ENCODE data around the gene IGFN1.
"Not testable (repeated sequence)": the region's sequence is repeated elsewhere in the genome, so short reads cannot be mapped to it uniquely, and the experiment has no call there.

Gene IGFN1

DNA sequence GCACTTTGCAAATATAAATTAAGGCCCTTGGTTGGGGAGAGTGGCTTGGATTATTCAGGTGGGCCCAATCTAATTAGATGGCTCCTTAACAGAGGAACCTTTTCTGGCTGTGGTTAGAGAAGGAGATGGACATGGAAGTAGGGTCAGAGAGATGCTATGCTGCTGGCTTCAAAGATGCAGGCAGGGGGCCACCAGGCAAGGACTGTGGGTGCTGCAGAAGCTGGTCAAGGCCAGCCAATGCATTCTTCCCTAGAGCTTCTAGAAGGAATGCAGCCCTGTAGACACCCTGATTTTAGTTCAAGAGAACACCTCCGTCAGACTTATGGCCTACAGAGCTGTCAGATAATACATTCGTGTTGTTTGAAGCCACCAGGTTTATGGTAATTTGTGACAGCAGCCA, 32.7 kb upstream of the IGFN1 start:
- DNase-seq (ENCODE audit: low read depth): no peak
- no peak overlapping the region for H3K4me3 ChIP-seq (ENCODE audit: low read depth, low read length)

DNA sequence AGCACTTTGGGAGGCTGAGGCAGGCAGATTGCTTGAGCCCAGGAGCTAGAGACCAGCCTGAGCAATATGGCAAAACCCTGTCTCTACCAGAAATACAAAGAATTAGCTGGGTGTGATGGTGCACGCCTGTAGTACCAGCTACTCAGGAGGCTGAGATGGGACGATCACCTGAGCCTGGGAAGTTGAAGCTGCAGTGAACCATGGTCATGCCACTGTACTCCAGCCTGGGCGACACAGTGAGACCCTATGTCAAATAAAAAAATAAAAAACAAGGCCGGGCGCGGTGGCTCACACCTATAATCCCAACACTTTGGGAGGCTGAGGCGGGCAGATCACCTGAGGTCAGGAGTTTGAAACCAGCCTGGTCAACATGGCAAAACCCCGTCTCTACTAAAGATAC, 27.6 kb upstream of the IGFN1 start:
- not testable (repeated sequence) for H3K4me3 ChIP-seq (ENCODE audit: low read depth, low read length); DNase-seq (ENCODE audit: low read depth)

DNA sequence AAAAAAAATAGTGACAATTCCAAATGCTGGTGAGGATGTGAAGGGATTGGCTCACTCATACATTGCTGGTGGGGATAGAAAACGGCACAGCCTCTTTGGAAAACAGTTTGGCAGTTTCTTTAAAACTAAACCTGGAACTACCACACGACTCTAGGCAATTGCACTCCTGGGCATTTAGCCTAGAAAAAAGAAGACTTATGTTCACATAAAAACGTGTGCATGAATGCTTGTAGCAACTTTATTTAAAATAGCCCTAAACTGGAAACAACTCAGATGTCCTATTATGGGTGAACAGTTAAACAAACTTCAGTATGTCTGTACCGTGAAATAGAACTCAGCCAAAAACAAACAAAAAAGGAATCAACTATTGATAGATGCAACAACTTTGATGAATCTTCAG, 26.9 kb upstream of the IGFN1 start:
- H3K4me3 ChIP-seq (ENCODE audit: low read depth, low read length): no peak overlapping the region
- no peak for DNase-seq (ENCODE audit: low read depth)

DNA sequence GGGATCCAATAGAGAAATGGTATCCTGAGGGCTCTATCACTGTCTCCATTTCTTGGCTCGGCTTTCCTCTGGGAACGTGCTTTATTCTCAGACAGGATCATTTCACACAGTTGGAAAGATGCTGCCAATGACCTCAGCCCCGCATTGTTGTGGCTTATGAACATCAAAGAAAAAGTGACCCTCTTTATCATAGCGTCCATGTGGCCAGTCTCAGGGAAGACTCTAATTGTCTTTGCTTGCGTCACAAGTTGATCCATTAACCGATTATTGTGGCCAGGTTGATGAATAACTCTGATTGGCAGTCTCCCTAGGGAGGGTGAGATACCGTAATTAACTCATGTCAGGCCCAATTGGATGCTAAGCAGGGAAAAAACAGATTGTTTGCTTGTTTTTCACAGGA, 26.0 kb upstream of the IGFN1 start:
- no peak overlapping the region for H3K4me3 ChIP-seq (ENCODE audit: low read depth, low read length)
- DNase-seq (ENCODE audit: low read depth): no peak

DNA sequence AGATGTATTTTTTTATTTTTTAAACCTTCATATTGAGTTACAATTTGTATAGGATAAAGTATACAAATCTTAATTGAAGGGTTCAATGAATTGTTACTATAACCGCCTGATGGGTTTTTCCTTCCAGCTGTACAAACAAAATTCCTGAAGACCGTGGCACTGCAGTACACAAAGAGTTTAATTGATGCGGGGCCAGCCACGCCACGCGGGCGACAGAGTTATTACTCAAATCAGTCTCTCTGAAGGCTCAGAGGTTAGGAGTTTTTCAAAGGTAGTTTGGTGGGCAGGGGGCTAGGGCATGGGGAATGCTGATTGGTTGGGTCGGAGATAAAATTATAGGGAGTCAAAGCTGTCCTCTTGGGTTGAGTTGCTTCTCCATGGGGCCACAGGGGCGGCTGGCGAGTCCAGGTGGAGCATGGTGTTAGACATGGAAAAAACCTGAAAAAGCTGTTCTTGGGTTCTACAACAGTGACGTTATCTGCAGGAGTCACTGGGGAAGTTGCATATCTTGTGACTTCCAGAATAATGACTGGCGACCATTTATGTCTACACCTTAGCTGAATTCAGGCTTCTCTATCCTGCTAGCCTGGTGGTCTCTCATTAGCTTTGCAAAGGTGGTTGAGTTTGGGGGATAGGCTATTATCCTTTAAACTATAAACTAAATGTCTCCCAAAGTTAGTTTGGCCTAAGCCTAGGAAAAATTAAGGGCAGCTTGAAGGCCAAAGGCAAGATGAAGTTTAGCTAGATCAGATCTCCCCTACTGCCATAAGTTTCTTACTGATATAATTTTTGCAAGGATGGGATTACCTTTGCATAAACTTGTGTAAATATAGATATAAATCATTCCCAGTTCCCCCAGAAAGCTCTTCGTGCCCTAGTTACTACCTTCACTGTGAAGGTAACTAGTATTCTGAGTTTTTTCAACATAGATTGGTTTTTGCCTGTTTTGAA, 23.3 kb upstream of the IGFN1 start:
- DNase-seq (ENCODE audit: low read depth): no peak
- no peak overlapping the region for H3K4me3 ChIP-seq (ENCODE audit: low read depth, low read length)

DNA sequence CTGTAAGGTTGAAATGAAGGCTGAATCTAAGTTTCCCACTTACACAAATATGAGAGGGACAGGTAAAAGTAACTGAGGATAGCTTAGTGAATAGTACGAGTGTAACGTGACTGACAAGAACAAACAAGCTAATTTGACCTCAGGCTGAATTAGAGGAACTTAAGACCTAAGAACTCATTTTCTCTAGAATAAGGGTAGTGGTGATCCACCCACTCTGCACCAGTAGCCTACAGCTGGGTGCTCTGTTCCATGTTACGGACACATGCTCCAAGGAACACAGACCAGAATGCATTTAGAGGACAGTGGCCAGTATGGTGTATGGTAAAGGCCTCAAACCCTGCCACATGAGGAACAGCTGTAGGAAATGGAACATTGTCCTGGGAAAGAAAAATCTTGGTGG, 21.4 kb upstream of the IGFN1 start:
- no peak for DNase-seq (ENCODE audit: low read depth)
- no peak overlapping the region for H3K4me3 ChIP-seq (ENCODE audit: low read depth, low read length)

DNA sequence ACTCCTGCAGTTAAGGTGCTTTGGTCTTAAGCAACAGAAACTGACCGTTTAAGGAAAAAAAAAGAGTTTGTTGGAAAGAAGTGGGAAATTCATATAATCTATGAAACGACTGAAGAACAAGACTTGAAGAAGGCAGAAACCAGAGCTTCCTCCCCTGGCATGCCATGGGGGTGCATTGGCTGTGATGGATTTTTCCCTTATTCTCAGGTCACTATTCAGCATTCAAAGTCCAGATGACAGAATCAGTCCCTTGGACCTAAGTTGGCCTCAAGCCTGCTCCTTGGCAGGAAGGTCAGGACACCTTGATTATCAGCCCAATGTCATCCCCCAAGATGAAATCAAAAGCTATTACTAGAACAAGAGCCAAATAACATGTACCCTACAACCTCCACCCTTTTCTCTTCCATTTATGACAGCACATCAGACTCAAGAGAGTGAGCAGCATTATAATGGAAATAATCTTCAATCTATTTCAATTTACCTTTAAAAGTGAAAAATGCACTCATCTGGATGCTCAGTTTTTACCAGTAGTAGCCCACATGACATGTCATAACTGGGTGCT, 20.6 kb upstream of the IGFN1 start:
- no peak for DNase-seq (ENCODE audit: low read depth)
- peak overlapping the region; percentile 55 for H3K4me3 ChIP-seq (ENCODE audit: low read depth, low read length)

DNA sequence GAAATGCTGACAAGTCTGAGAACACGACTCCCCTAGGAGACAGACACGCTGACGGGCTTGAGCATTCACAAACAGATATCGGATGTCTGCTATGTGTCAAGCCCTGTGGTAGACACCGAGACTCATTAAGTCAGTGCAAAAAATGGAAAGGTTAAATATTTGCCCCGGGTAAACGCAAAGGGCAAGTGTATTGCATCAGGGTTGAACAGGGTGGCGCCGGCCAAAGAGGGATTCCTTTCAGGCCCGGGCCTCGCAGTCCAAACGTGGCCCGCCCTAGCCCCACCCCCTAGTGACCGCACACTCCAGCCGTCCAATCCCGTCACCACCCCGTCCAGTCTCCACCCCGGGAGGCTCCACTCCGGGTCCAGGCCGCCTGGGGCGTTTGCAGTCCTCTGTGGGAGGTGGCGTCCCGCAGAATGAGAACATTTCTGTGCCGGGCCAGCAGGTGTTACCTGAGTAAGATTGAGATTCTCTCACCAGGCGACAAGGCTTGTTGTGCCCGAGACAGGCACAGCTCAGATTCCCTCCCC, 20.0 kb upstream of the IGFN1 start:
- peak overlapping the region; percentile 55 for H3K4me3 ChIP-seq (ENCODE audit: low read depth, low read length)
- DNase-seq (ENCODE audit: low read depth): peak; percentile 78

DNA sequence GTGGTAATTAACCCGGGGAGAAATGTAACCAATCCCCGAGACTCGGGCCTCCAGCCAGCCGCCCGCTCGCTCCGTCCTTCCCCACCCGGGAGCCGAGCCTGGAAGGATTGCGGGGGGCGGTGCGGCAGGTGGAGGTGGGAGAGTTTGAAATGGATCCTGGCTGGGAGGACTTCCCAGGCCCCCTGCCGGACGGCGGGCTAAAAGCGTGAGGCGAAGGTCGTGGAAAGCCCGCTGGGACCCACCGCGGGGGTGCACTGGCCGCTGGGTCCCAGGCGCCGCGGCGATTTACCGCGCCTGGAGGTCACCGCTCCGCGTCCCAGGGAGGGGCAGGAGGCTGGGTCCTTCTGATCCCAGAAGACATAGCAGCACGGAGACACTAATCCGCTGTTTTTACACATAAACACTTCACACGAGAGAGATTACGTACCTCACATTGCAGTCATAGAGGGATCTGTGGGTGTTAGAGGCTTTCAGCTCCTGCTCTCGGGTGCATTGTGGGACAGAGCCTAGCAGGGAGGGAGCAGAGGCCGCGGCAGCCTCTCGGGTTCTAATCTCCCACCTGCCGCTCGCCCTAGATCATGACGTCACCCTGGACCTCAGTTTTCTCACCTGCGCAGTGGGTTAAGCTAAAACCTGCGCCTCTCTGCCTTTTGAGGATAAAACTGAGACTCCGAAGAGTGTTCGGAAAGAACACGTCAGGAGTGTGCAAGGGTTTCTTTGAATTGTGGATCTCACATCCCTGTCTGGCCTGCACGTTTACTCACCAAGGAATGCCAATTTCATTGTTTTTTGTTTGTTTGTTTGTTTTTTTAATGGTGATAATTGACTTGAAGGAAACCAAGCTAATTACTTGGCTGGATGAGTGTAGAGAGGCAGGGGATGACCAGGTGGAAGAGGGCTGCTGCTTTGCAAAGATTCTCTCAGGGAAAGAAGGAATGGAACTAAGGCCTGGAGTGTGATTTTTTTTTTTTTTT, 19.3 kb upstream of the IGFN1 start:
- no peak for DNase-seq (ENCODE audit: low read depth)
- peak overlapping the region; percentile 55 for H3K4me3 ChIP-seq (ENCODE audit: low read depth, low read length)

DNA sequence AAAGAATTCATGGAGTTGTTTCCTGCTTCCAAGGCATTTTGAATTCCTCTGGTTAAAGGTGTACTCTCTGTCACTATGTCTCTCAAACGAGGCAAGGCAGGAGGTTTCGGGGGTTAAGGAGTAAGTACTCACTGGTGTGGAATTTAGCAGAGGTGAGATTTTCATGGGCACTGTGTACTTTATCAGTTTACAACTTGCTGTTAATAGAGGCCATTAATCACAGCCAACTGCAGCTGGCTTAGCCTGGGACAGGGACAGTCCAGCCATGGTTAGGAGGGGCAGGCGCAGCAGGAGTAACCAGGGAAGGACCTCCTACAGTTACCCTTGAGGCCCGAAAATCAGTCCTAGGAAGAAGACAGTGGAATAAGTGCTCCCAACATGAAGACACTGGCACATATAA, 18.3 kb upstream of the IGFN1 start:
- no peak overlapping the region for H3K4me3 ChIP-seq (ENCODE audit: low read depth, low read length)
- no peak for DNase-seq (ENCODE audit: low read depth)

DNA sequence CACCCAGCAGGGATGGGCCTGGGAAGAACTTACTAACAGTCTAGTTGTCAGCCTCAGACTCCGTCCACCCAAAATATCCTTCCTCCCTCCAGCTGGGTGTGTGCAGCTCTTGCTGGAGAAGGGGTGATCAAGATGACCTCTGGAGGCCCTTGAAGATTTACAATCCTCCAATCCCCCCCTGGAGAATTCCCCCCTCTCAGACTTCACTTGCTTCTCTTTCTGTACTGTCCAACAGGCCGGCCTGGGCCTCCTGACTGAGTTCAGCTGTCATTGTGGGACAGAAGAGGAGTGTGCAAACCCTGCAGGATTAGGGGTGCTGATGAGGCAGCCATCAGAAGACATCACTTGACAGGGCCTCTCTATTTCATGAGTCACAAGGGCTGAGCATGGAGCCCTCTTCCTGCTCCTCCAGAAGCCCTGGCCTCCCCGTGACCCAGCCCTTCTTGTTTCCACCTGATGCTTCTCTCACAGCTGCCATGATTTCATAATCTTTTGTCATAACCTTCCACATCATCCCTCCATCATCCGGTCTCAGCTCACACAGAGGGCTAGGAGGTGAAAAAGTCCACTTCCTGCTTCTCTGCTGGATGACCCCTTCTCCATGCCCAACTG, 17.5 kb upstream of the IGFN1 start:
- no peak overlapping the region for H3K4me3 ChIP-seq (ENCODE audit: low read depth, low read length)
- DNase-seq (ENCODE audit: low read depth): no peak

DNA sequence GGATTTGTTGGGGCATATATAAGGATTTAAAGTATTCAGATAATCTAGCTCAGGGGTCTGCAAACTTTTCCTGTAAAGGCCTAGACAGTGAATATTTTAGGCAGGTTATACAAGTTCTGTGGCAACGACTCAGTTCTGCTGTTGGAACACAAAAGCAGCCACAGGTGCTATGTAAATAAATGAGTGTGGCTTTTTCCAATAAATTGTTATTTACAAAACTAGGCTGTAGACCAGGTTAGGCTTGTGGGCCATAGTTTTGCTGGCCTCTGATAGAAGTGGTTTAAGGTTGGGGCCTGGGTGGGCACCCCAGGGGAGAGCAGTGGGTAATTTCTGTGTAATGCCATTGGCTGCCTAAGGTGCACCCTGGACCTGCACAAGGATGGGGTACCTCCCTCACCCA, 16.9 kb upstream of the IGFN1 start:
- DNase-seq (ENCODE audit: low read depth): no peak
- no peak overlapping the region for H3K4me3 ChIP-seq (ENCODE audit: low read depth, low read length)

DNA sequence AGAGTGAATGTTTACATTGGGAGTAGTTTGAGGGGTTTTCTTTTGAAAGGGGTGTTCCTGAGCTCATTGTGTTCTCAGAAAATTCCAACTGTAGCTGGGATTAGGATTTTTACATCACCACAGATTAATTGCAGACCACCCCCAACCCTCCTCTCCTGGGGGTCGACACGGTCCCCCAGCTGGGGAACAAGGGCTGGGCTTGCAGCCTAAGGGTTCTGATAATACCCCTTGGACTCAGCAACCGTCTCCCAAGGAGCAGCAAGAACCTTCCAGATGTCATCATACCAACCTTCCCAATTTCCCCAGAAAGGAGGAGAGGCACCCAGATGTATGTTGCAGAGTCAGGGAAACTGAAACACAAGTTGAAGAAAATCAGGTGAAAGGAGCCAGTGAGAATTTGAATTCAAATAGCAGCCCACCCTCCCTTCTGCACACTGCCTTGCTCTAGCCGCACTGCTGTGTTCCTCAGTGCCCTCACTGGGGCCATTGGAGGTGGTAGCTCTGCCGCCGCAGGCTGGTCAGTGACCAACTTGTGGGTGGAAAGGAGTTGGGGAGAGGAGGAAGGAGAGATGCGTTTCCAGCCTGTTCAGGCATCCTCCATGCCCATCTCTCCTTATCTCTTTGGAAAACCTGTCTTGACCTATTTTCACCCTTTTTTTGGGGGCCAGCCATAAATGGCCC, 14.7 kb upstream of the IGFN1 start:
- DNase-seq (ENCODE audit: low read depth): no peak
- H3K4me3 ChIP-seq (ENCODE audit: low read depth, low read length): no peak overlapping the region

DNA sequence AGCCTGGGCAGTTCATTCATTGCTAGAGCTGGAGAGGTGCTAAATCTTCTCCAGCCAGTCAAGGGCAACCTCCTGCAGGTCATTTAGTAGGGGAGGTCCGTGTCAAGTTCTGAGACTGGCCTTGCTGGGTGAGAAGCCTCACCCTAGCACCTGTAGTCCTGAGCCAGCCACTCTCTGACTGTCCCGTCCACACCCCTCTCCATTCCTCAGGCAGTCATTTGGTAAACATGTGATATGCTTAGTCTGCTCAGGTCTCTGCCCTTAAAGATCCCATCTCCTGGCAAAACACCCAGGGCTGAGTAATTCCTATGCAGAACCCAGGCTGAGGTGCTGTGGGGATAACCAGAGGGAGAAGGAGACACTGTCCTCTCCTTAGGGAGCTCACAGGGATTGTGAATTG, 13.7 kb upstream of the IGFN1 start:
- DNase-seq (ENCODE audit: low read depth): no peak
- no peak overlapping the region for H3K4me3 ChIP-seq (ENCODE audit: low read depth, low read length)

DNA sequence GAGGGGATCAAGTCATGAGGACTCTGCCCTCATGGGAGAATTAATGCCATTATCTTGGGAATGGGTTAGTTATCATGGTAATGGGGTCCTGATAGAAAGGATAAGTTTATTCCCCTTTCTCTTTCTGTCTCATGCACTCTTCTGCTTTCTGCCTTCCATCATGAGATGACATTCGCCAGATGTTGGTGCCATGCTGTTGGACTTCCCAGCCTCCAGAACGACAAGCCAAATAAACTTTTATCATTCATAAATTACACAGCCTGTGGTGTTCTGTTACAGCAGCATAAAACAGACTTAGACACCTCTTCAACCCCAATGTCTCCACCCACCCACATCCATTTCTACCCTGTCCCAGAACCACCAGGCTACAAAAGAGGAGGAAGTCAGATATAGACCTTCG, 11.9 kb upstream of the IGFN1 start:
- no peak for DNase-seq (ENCODE audit: low read depth)
- no peak overlapping the region for H3K4me3 ChIP-seq (ENCODE audit: low read depth, low read length)

DNA sequence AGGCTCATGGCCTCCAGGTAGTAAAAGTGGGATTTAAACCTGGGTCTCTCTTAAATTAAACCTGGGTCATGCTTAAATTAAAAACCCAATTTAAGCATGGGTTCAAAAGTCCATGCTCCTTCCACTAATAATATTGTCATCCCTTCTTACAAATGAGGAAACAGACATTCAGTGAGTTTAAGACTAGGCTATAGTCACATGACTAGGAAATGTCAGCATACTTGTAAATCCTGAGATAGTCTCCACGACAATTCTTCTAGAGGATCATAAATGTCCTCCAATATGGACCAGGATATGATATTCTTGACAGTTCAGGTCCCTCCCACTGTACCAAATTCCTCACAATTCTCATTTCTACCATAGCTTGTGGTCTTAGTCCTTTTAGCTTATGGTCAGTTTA, 10.5 kb upstream of the IGFN1 start:
- no peak overlapping the region for H3K4me3 ChIP-seq (ENCODE audit: low read depth, low read length)
- DNase-seq (ENCODE audit: low read depth): no peak

DNA sequence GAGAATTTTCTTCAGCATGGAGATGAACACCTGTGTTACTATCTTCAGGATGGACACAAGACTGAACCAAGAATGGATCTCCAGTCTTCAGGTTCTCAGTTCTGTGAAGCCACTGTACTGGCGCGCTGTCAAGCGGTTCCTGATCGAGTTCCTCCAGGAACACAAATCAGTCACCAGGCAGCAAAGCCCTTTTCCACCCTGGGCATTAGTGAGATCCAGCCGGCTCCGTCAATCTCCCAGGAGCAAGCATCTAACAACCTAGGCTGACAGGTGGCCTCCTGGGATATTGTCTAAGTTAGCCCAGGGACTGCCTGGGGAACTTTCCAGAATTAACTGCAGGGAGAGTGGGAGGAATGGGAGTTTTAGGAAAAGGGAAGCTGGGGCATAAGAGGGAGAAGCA, 9.7 kb upstream of the IGFN1 start:
- DNase-seq (ENCODE audit: low read depth): no peak
- H3K4me3 ChIP-seq (ENCODE audit: low read depth, low read length): no peak overlapping the region

DNA sequence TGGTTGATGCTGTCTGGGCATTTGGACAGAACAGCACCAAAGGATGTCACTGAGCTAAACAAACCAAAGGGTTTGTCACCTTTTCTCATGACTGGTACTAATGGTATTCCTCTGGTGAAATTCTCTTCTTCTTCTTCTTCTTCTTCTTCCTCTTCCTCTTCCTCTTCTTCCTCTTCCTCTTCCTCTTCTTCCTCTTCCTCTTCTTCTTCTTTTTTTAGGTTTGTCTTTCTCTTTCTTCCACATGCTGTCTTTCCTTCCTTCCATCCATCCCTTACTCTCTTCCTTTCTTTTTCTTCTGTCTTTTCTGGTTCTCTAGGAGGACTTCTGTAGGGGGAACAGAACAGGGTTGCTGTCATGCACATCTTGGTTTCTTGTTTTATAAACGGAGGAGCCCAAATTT, 9.3 kb upstream of the IGFN1 start:
- no peak for DNase-seq (ENCODE audit: low read depth)
- no peak overlapping the region for H3K4me3 ChIP-seq (ENCODE audit: low read depth, low read length)

DNA sequence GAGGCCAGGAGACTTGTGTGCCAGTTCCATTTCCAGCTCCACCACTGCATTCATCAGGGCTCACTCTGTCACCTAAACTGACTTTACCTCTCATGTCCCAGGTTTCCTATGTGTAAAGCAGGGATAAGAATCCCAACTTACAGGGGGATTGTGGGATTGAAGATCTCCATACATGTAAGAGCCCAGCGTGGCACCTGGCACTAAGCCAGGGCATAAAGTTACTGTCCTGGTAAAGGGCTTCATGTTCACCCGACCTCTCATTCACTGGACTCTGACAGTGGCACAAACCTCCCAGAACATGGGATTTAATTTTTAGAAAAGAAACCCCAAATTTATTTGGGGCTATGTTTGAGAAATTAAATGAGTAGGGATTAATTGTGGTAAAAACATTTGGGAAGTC, 8.9 kb upstream of the IGFN1 start:
- DNase-seq (ENCODE audit: low read depth): no peak
- no peak overlapping the region for H3K4me3 ChIP-seq (ENCODE audit: low read depth, low read length)
